Measurements from ENCODE around the gene NXT1.

Gene NXT1

GRCh38 chr20:23390091-23390774 lies 39.6 kb downstream of the NXT1 start:
- H3K9me3 ChIP-seq (ENCODE audit: control insufficient read depth in 2 of 2, low read length in 2 of 2), result no peaks in the 10 kb centered on the region
- peaks cover 26 to 39% of the 10 kb centered on the region in 2 donors for H3K36me3 ChIP-seq (ENCODE audit: control insufficient read depth in 2 of 2, insufficient read depth in 2 of 2, low read length in 2 of 2)
- H3K9ac ChIP-seq (ENCODE audit: low read length in 2 of 2), result no peak overlapping the region
- no peak overlapping the region for H3K27ac ChIP-seq (ENCODE audit: low read length)
- no peak overlapping the region for H3K4me3 ChIP-seq (ENCODE audit: low read length in 2 of 2)
- no peaks in the 10 kb centered on the region for H3K27me3 ChIP-seq (ENCODE audit: control insufficient read depth in 1 of 2, insufficient read depth in 2 of 2, low read length in 2 of 2)
- no peaks in the 10 kb centered on the region for H3K4me1 ChIP-seq (ENCODE audit: control insufficient read depth, insufficient read depth, low read length)

- no peaks in the 10 kb centered on the region for H3K4me1 ChIP-seq (ENCODE audit: control insufficient read depth, insufficient read depth, low read length)
- no peaks in the 10 kb centered on the region for H3K27me3 ChIP-seq (ENCODE audit: control insufficient read depth in 1 of 2, insufficient read depth in 2 of 2, low read length in 2 of 2)
- no peaks in the 10 kb centered on the region for H3K9me3 ChIP-seq (ENCODE audit: control insufficient read depth in 2 of 2, low read length in 2 of 2)
- peaks cover 26 to 39% of the 10 kb centered on the region in 2 donors for H3K36me3 ChIP-seq (ENCODE audit: control insufficient read depth in 2 of 2, insufficient read depth in 2 of 2, low read length in 2 of 2)
- no peak overlapping the region for H3K4me3 ChIP-seq (ENCODE audit: low read length in 2 of 2)
- no peak overlapping the region for H3K27ac ChIP-seq (ENCODE audit: low read length)
- H3K9ac ChIP-seq (ENCODE audit: low read length in 2 of 2), result no peak overlapping the region
Measured at GRCh38 chr20:23391707-23392310, 41.2 kb downstream of the NXT1 start.

- no peak overlapping the region for H3K27ac ChIP-seq (ENCODE audit: low read length)
- H3K36me3 ChIP-seq (ENCODE audit: control insufficient read depth in 2 of 2, insufficient read depth in 2 of 2, low read length in 2 of 2), result peaks cover 22 to 39% of the 10 kb centered on the region in 2 donors
- peaks cover 4% of the 10 kb centered on the region for H3K4me1 ChIP-seq (ENCODE audit: control insufficient read depth, insufficient read depth, low read length)
- no peak overlapping the region for H3K4me3 ChIP-seq (ENCODE audit: low read length in 2 of 2)
- no peak overlapping the region for H3K9ac ChIP-seq (ENCODE audit: low read length in 2 of 2)
- H3K27me3 ChIP-seq (ENCODE audit: control insufficient read depth in 1 of 2, insufficient read depth in 2 of 2, low read length in 2 of 2), result no peaks in the 10 kb centered on the region
- no peaks in the 10 kb centered on the region for H3K9me3 ChIP-seq (ENCODE audit: control insufficient read depth in 2 of 2, low read length in 2 of 2)
Measured at GRCh38 chr20:23393996-23394775, 43.6 kb downstream of the NXT1 start.

GRCh38 chr20:23396950-23397627 lies 46.5 kb downstream of the NXT1 start:
- Histone ChIP-seq H3K27ac (ENCODE audit: low read length) (no peak overlapping the region), H3K9ac (ENCODE audit: low read length in 2 of 2) (no peak overlapping the region), H3K4me3 (ENCODE audit: low read length in 2 of 2) (no peak overlapping the region), H3K4me1 (ENCODE audit: control insufficient read depth, insufficient read depth, low read length) (peaks cover 4% of the 10 kb centered on the region), H3K27me3 (ENCODE audit: control insufficient read depth in 1 of 2, insufficient read depth in 2 of 2, low read length in 2 of 2) (no peaks in the 10 kb centered on the region), H3K9me3 (ENCODE audit: control insufficient read depth in 2 of 2, low read length in 2 of 2) (no peaks in the 10 kb centered on the region), H3K36me3 (ENCODE audit: control insufficient read depth in 2 of 2, insufficient read depth in 2 of 2, low read length in 2 of 2) (peaks cover 25 to 32% of the 10 kb centered on the region in 2 donors)

- H3K27ac ChIP-seq (ENCODE audit: low read length), result no peak overlapping the region
- H3K9me3 ChIP-seq (ENCODE audit: control insufficient read depth in 2 of 2, low read length in 2 of 2), result no peaks in the 10 kb centered on the region
- H3K36me3 ChIP-seq (ENCODE audit: control insufficient read depth in 2 of 2, insufficient read depth in 2 of 2, low read length in 2 of 2), result peaks cover 24 to 26% of the 10 kb centered on the region in 2 donors
- H3K27me3 ChIP-seq (ENCODE audit: control insufficient read depth in 1 of 2, insufficient read depth in 2 of 2, low read length in 2 of 2), result no peaks in the 10 kb centered on the region
- no peak overlapping the region for H3K9ac ChIP-seq (ENCODE audit: low read length in 2 of 2)
- no peak overlapping the region for H3K4me3 ChIP-seq (ENCODE audit: low read length in 2 of 2)
- peaks cover 4% of the 10 kb centered on the region for H3K4me1 ChIP-seq (ENCODE audit: control insufficient read depth, insufficient read depth, low read length)
Measured at GRCh38 chr20:23397961-23398360, 47.4 kb downstream of the NXT1 start.

GRCh38 chr20:23399568-23400241 lies 49.1 kb downstream of the NXT1 start:
- Histone ChIP-seq H3K4me1 (ENCODE audit: control insufficient read depth, insufficient read depth, low read length) (peaks cover 14% of the 10 kb centered on the region), H3K36me3 (ENCODE audit: control insufficient read depth in 2 of 2, insufficient read depth in 2 of 2, low read length in 2 of 2) (peaks cover 7 to 9% of the 10 kb centered on the region in 2 donors), H3K9me3 (ENCODE audit: control insufficient read depth in 2 of 2, low read length in 2 of 2) (no peaks in the 10 kb centered on the region), H3K4me3 (ENCODE audit: low read length in 2 of 2) (no peak overlapping the region), H3K27me3 (ENCODE audit: control insufficient read depth in 1 of 2, insufficient read depth in 2 of 2, low read length in 2 of 2) (no peaks in the 10 kb centered on the region), H3K9ac (ENCODE audit: low read length in 2 of 2) (no peak overlapping the region), H3K27ac (ENCODE audit: low read length) (no peak overlapping the region)

- Histone ChIP-seq H3K4me1 (ENCODE audit: control insufficient read depth, insufficient read depth, low read length) (peaks cover 14% of the 10 kb centered on the region), H3K9ac (ENCODE audit: low read length in 2 of 2) (no peak overlapping the region), H3K27ac (ENCODE audit: low read length) (no peak overlapping the region)
Measured at GRCh38 chr20:23401051-23401450, 50.5 kb downstream of the NXT1 start.

GRCh38 chr20:23403751-23404150 lies 53.2 kb downstream of the NXT1 start:
- Histone ChIP-seq H3K27me3 (ENCODE audit: control insufficient read depth in 1 of 2, insufficient read depth in 2 of 2, low read length in 2 of 2) (no peaks in the 10 kb centered on the region), H3K27ac (ENCODE audit: low read length) (no peak overlapping the region), H3K9ac (ENCODE audit: low read length in 2 of 2) (no peak overlapping the region), H3K4me3 (ENCODE audit: low read length in 2 of 2) (no peak overlapping the region), H3K36me3 (ENCODE audit: control insufficient read depth in 2 of 2, insufficient read depth in 2 of 2, low read length in 2 of 2) (peaks cover 3 to 4% of the 10 kb centered on the region in 2 donors), H3K9me3 (ENCODE audit: control insufficient read depth in 2 of 2, low read length in 2 of 2) (no peaks in the 10 kb centered on the region), H3K4me1 (ENCODE audit: control insufficient read depth, insufficient read depth, low read length) (peaks cover 10% of the 10 kb centered on the region)

More at GRCh38 chr20:23401051-23401450, 50.5 kb downstream of the NXT1 start:
- no peaks in the 10 kb centered on the region for H3K9me3 ChIP-seq (ENCODE audit: control insufficient read depth in 2 of 2, low read length in 2 of 2)
- H3K27me3 ChIP-seq (ENCODE audit: control insufficient read depth in 1 of 2, insufficient read depth in 2 of 2, low read length in 2 of 2), result no peaks in the 10 kb centered on the region
- H3K36me3 ChIP-seq (ENCODE audit: control insufficient read depth in 2 of 2, insufficient read depth in 2 of 2, low read length in 2 of 2), result peaks cover 3 to 4% of the 10 kb centered on the region in 2 donors
- H3K4me3 ChIP-seq (ENCODE audit: low read length in 2 of 2), result no peak overlapping the region

- H3K36me3 ChIP-seq (ENCODE audit: control insufficient read depth in 2 of 2, insufficient read depth in 2 of 2, low read length in 2 of 2), result peaks cover 3 to 4% of the 10 kb centered on the region in 2 donors
- no peak overlapping the region for H3K27ac ChIP-seq (ENCODE audit: low read length)
- H3K4me3 ChIP-seq (ENCODE audit: low read length in 2 of 2), result no peak overlapping the region
- no peak overlapping the region for H3K9ac ChIP-seq (ENCODE audit: low read length in 2 of 2)
- no peaks in the 10 kb centered on the region for H3K9me3 ChIP-seq (ENCODE audit: control insufficient read depth in 2 of 2, low read length in 2 of 2)
- H3K4me1 ChIP-seq (ENCODE audit: control insufficient read depth, insufficient read depth, low read length), result peaks cover 10% of the 10 kb centered on the region
- no peaks in the 10 kb centered on the region for H3K27me3 ChIP-seq (ENCODE audit: control insufficient read depth in 1 of 2, insufficient read depth in 2 of 2, low read length in 2 of 2)
Measured at GRCh38 chr20:23404196-23404595, 53.6 kb downstream of the NXT1 start.

All from stomach smooth muscle (tissue), 2 donors.